ENCODE data around the gene TMEM100. TPM values are rescaled to one million over a fixed set of nuclear protein-coding genes. Genes with fewer than 3 reads are reported as not detected.
A peak's percentile ranks its signal among the peaks of the same experiment; 100 is the strongest.

Gene TMEM100
- total RNA-seq, 1 experiment from 2014 or later, result 1.7 TPM

DNA sequence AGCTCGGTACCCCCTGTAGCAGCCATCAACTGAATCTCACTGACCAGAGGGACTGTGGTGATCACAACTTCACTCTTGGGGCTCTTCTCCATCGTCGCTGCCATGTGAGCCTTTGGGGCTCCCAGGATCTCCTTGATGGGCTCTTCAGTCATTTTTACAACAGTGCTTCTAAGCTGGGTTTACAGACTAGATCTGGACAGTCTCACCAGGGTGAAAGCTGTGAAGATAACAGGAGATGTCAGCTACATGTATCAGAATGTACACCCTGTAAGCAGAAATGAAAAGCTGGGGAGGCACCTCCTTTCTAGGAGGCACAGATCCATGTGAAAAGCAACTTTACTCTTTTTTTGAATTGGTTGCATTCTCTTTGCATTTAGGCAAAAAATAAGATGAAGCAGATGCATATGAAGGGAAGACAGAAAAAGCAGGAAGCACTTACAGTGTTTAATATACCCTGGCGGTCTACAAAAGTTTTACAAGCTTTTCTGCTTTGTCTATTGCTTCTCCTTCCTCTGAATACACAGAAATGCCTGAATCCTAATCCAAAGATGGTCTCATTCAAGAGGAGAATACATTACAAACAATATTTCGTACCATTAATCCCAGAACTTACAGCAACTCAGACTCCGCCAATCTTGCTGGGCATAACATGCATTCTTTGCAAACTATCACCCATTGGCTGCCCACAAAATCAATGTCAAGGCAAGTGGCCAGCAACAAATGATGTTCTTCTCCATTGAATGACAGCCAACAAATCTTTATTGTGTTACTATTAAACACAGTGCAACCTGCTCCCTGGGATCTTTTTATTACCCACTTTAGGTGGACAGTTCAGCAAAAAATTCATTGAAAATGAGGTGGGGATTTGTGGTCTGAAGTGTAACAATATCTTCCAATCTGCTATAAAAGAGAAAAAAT lies 1.5 kb downstream of the TMEM100 start:
- BruUV-seq (replicated peaks), result no TSS peak
- POLR2A ChIA-PET, result interaction anchor here (1.1 kb wide), 1 partner anchor 49 kb away, joined by 4 read pairs; no protein-coding TSS in a partner anchor
- CTCF ChIA-PET, result interaction anchor here (0.6 to 10.1 kb wide), 16 partner anchors 9 to 962 kb away, joined by 3 to 112 read pairs (median 4); partner anchors contain the start of gene PCTP

DNA sequence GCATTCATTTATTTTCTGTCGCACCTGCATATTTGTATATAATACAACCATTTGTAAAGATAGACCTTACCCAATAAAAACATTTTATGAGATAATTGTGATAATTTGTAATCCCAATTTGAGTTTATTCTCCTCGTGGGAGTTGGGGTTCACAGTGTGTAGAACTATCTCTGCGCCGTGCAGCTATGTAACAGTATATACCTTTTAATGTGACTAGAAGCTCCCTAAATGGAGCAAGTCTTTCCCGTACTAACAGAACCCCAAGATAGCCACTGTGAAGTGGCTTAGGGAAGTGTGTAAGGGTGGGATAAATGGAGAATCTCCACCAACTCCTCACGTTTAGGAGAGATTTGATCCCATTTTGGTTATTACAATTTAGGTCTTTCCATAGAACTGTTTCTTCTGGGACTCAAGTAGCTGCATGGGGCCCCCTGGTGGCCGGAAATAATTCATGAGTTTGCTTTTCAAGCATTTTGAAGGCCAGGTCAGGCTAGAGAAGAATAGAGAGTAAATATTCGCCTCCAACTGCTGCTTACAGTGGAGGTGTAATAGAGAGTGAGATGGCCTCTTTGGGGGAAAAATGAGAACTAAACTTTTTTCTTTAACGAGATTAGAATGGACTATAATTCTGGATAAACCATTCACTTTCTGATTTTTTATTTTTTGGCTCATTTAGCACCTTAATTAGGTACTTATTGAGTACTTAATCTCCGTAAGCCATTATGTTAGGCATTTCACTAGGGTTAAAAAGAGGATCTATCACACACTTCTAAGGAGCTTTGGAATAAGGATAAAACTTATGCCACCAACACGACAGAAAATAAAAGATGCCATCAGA lies 4.5 kb downstream of the TMEM100 start:
- BruUV-seq (replicated peaks), result no TSS peak
- no peaks in the 10 kb centered on the region for H3K9me3 Mint-ChIP-seq (ENCODE audit: unreplicated experiment)
- POLR2A ChIA-PET, result interaction anchor here (0.8 to 2.0 kb wide), 5 partner anchors 9 to 52 kb away, joined by 3 to 8 read pairs (median 5); no protein-coding TSS in a partner anchor
- H3K4me3 Mint-ChIP-seq (ENCODE audit: unreplicated experiment), result no peak overlapping the region
- H3K27ac Mint-ChIP-seq (ENCODE audit: low read depth, unreplicated experiment), result no peak overlapping the region
- peaks cover 10% of the 10 kb centered on the region for H3K4me1 Mint-ChIP-seq (ENCODE audit: insufficient read depth, unreplicated experiment)
- no peaks in the 10 kb centered on the region for H3K27me3 Mint-ChIP-seq (ENCODE audit: insufficient read depth, unreplicated experiment)
- intact Hi-C loops (cut with micrococcal nuclease), result loop anchor here (1.0 to 2.0 kb wide), 3 partner anchors 52 to 191 kb away; no protein-coding TSS in a partner anchor
- peaks cover 10% of the 10 kb centered on the region for H3K36me3 Mint-ChIP-seq (ENCODE audit: insufficient read depth, unreplicated experiment)
- DNase-seq (ENCODE audit: unreplicated experiment), result peak; percentile 80
- TF ChIP-seq, protein P1, sequence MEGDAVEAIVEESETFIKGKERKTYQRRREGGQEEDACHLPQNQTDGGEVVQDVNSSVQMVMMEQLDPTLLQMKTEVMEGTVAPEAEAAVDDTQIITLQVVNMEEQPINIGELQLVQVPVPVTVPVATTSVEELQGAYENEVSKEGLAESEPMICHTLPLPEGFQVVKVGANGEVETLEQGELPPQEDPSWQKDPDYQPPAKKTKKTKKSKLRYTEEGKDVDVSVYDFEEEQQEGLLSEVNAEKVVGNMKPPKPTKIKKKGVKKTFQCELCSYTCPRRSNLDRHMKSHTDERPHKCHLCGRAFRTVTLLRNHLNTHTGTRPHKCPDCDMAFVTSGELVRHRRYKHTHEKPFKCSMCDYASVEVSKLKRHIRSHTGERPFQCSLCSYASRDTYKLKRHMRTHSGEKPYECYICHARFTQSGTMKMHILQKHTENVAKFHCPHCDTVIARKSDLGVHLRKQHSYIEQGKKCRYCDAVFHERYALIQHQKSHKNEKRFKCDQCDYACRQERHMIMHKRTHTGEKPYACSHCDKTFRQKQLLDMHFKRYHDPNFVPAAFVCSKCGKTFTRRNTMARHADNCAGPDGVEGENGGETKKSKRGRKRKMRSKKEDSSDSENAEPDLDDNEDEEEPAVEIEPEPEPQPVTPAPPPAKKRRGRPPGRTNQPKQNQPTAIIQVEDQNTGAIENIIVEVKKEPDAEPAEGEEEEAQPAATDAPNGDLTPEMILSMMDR (IDR thresholded peaks at IDR 0.05; ENCODE audit: unreplicated experiment), result peak; percentile 62
- CTCF ChIA-PET, result interaction anchor here (0.6 to 10.1 kb wide), 48 partner anchors 8 to 818 kb away, joined by 3 to 112 read pairs (median 4); partner anchors contain the start of gene PCTP

More for the DNA sequence above, 1.5 kb downstream of the TMEM100 start:
- Mint-ChIP-seq H3K36me3 (ENCODE audit: insufficient read depth, unreplicated experiment) (peaks cover 10% of the 10 kb centered on the region), H3K4me1 (ENCODE audit: insufficient read depth, unreplicated experiment) (peaks cover 24% of the 10 kb centered on the region), H3K4me3 (ENCODE audit: unreplicated experiment) (no peak overlapping the region), H3K9me3 (ENCODE audit: unreplicated experiment) (no peaks in the 10 kb centered on the region), H3K27ac (ENCODE audit: low read depth, unreplicated experiment) (peak overlapping the region; percentile 31), H3K27me3 (ENCODE audit: insufficient read depth, unreplicated experiment) (no peaks in the 10 kb centered on the region)
- TF ChIP-seq, protein P1 (IDR thresholded peaks at IDR 0.05; ENCODE audit: unreplicated experiment), result no peak
- no peak for DNase-seq (ENCODE audit: unreplicated experiment)
- intact Hi-C loops (cut with micrococcal nuclease), result no loop called here

DNA sequence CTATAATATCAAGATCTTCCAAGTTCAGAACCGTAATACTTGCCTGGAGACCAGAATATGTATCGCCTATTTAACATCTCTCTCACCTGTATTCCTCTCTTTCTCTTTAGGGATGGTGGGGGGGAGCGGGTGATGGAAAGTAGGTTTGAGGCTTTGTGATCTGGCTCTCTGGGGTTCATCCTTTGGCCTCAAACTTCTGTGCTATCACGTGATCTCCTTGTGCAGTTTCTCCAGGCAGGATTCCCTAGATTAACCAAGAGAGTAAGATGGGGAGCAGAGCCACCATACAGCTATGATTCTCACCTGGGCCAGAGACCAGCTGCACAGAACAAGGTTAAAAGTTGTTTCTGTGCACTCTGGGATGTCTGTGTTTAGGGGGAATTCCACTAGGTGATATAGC lies 5.2 kb downstream of the TMEM100 start:
- TF ChIP-seq, protein P1 (IDR thresholded peaks at IDR 0.05; ENCODE audit: unreplicated experiment), result no peak
- intact Hi-C loops (cut with micrococcal nuclease), result no loop called here
- Mint-ChIP-seq H3K9me3 (ENCODE audit: unreplicated experiment) (no peaks in the 10 kb centered on the region), H3K27me3 (ENCODE audit: insufficient read depth, unreplicated experiment) (no peaks in the 10 kb centered on the region), H3K27ac (ENCODE audit: low read depth, unreplicated experiment) (no peak overlapping the region), H3K4me3 (ENCODE audit: unreplicated experiment) (no peak overlapping the region), H3K4me1 (ENCODE audit: insufficient read depth, unreplicated experiment) (peaks cover 3% of the 10 kb centered on the region), H3K36me3 (ENCODE audit: insufficient read depth, unreplicated experiment) (peaks cover 4% of the 10 kb centered on the region)
- no peak for DNase-seq (ENCODE audit: unreplicated experiment)
- ChIA-PET CTCF (interaction anchor here (0.6 to 10.1 kb wide), 35 partner anchors 7 to 512 kb away, joined by 3 to 112 read pairs (median 4); partner anchors contain the start of gene PCTP), POLR2A (interaction anchor here (0.8 to 2.0 kb wide), 4 partner anchors 9 to 53 kb away, joined by 3 to 8 read pairs (median 5); no protein-coding TSS in a partner anchor)
- no TSS peak for BruUV-seq (replicated peaks)

Measured in MCF 10A (cell line).